Measurements from ENCODE around the gene MAPKAP1. TPM values are rescaled to one million over a fixed set of nuclear protein-coding genes. Genes with fewer than 3 reads are reported as not detected.

Gene MAPKAP1
- total RNA-seq, 2 experiments from 2014 or later: 66.2 to 78.8 TPM

- no peak for TF ChIP-seq EZH2phosphoT487 (IDR thresholded peaks at IDR 0.05; ENCODE audit: borderline replicate concordance, low read depth, low read length)
- no peak for TF ChIP-seq CTCF (conservative IDR thresholded peaks at IDR 0.05; ENCODE audit: low read length)
- no peak overlapping the region for H3K4me3 ChIP-seq (ENCODE audit: low read depth, low read length, poor library complexity, severe bottlenecking)
- ChIA-PET POLR2A (no interaction called here), CTCF (ENCODE audit: unreplicated experiment) (no interaction called here)
- H4K20me1 ChIP-seq (ENCODE audit: insufficient read depth, low read length): no peaks in the 10 kb centered on the region; the same call in 1 of the 2 replicates
- H3K9me2 ChIP-seq (ENCODE audit: insufficient read depth, low read length): no peaks in the 10 kb centered on the region
- no peaks in the 10 kb centered on the region for H3K9me3 ChIP-seq (ENCODE audit: low read length)
- DNase-seq (ENCODE audit: low spot score): no peak
- no peak overlapping the region for H3K27ac ChIP-seq (ENCODE audit: low read depth, low read length, poor library complexity, severe bottlenecking)
- no peaks in the 10 kb centered on the region for H3K79me2 ChIP-seq (ENCODE audit: insufficient read depth, low read depth, low read length)
- H3K4me2 ChIP-seq (ENCODE audit: low read length): no peak overlapping the region
- H2AFZ ChIP-seq (ENCODE audit: low read length): no peak overlapping the region
- intact Hi-C loops (cut with micrococcal nuclease; ENCODE audit: unreplicated experiment): no loop called here
- H3K4me1 ChIP-seq (ENCODE audit: insufficient read depth, low read length, poor library complexity, severe bottlenecking): peaks cover 18% of the 10 kb centered on the region
- no TSS peak for BruUV-seq (replicated peaks)
- peaks cover 6% of the 10 kb centered on the region for H3K36me3 ChIP-seq (ENCODE audit: insufficient read depth, low read length)
Measured at GRCh38 chr9:125743682-125744428, 36.8 kb upstream of the MAPKAP1 start.

- CTCF ChIA-PET (ENCODE audit: unreplicated experiment): no interaction called here
- no peak overlapping the region for H3K4me3 ChIP-seq (ENCODE audit: low read depth, low read length, poor library complexity, severe bottlenecking)
- no TSS peak for BruUV-seq (replicated peaks)
- H2AFZ ChIP-seq (ENCODE audit: low read length): no peak overlapping the region
- no peaks in the 10 kb centered on the region for H4K20me1 ChIP-seq (ENCODE audit: insufficient read depth, low read length)
- H3K4me1 ChIP-seq (ENCODE audit: insufficient read depth, low read length, poor library complexity, severe bottlenecking): peaks cover 8% of the 10 kb centered on the region
- no peak overlapping the region for H3K27ac ChIP-seq (ENCODE audit: low read depth, low read length, poor library complexity, severe bottlenecking)
- TF ChIP-seq CTCF (conservative IDR thresholded peaks at IDR 0.05; ENCODE audit: low read length) (no peak), EZH2phosphoT487 (IDR thresholded peaks at IDR 0.05; ENCODE audit: borderline replicate concordance, low read depth, low read length) (no peak)
- no peak for DNase-seq (ENCODE audit: low spot score)
- H3K36me3 ChIP-seq (ENCODE audit: insufficient read depth, low read length): no peaks in the 10 kb centered on the region
- H3K9me3 ChIP-seq (ENCODE audit: low read length): no peaks in the 10 kb centered on the region
- intact Hi-C loops (cut with micrococcal nuclease; ENCODE audit: unreplicated experiment): no loop called here
- H3K79me2 ChIP-seq (ENCODE audit: insufficient read depth, low read depth, low read length): no peaks in the 10 kb centered on the region
- no peaks in the 10 kb centered on the region for H3K9me2 ChIP-seq (ENCODE audit: insufficient read depth, low read length)
- POLR2A ChIA-PET: no interaction called here
- no peak overlapping the region for H3K4me2 ChIP-seq (ENCODE audit: low read length)
Measured at GRCh38 chr9:125742657-125743056, 35.6 kb upstream of the MAPKAP1 start.

- BruUV-seq (replicated peaks): no TSS peak
- CTCF ChIA-PET (ENCODE audit: unreplicated experiment): no interaction called here
Measured at GRCh38 chr9:125739436-125739835, 32.4 kb upstream of the MAPKAP1 start.

More at GRCh38 chr9:125739436-125739835, 32.4 kb upstream of the MAPKAP1 start:
- no peak overlapping the region for H3K4me3 ChIP-seq (ENCODE audit: low read depth, low read length, poor library complexity, severe bottlenecking)
- DNase-seq (ENCODE audit: low spot score): no peak
- H3K9me2 ChIP-seq (ENCODE audit: insufficient read depth, low read length): no peaks in the 10 kb centered on the region
- H3K4me2 ChIP-seq (ENCODE audit: low read length): no peak overlapping the region
- no peak overlapping the region for H3K27ac ChIP-seq (ENCODE audit: low read depth, low read length, poor library complexity, severe bottlenecking)
- no peaks in the 10 kb centered on the region for H3K9me3 ChIP-seq (ENCODE audit: low read length)
- POLR2A ChIA-PET: interaction anchor here (0.6 kb wide), 1 partner anchor 27 kb away, joined by 3 read pairs; no protein-coding TSS in a partner anchor
- H3K79me2 ChIP-seq (ENCODE audit: insufficient read depth, low read depth, low read length): no peaks in the 10 kb centered on the region
- intact Hi-C loops (cut with micrococcal nuclease; ENCODE audit: unreplicated experiment): no loop called here
- H4K20me1 ChIP-seq (ENCODE audit: insufficient read depth, low read length): no peaks in the 10 kb centered on the region
- no peak for TF ChIP-seq EZH2phosphoT487 (IDR thresholded peaks at IDR 0.05; ENCODE audit: borderline replicate concordance, low read depth, low read length)
- TF ChIP-seq CTCF (conservative IDR thresholded peaks at IDR 0.05; ENCODE audit: low read length): no peak
- H3K36me3 ChIP-seq (ENCODE audit: insufficient read depth, low read length): no peaks in the 10 kb centered on the region
- H3K4me1 ChIP-seq (ENCODE audit: insufficient read depth, low read length, poor library complexity, severe bottlenecking): no peaks in the 10 kb centered on the region
- H2AFZ ChIP-seq (ENCODE audit: low read length): no peak overlapping the region
